Stomach smooth muscle (tissue), 2 donors: ENCODE results near the gene HBP1.
"Not testable (repeated sequence)": the region's sequence is repeated elsewhere in the genome, so short reads cannot be mapped to it uniquely, and the experiment has no call there.

Source experiments
- H3K27ac ChIP-seq: one replicate; pipeline ENCODE4 v1.7.0; 2013; ENCODE audit warnings: mild to moderate bottlenecking, low read length, inconsistent platforms
- H3K27me3 ChIP-seq, 2 donors: one replicate each; pipeline ENCODE4 v1.7.0; 2013; ENCODE audit warnings: low read length in 2 of 2; ENCODE audit not compliant: insufficient read depth in 2 of 2, control insufficient read depth in 1 of 2
- H3K36me3 ChIP-seq, 2 donors: one replicate each; pipeline ENCODE4 v1.7.0; 2013; ENCODE audit warnings: low read length in 2 of 2; ENCODE audit not compliant: control insufficient read depth in 2 of 2, insufficient read depth in 2 of 2
- H3K4me1 ChIP-seq: one replicate; pipeline ENCODE4 v1.7.0; 2013; ENCODE audit warnings: low read length; ENCODE audit not compliant: control insufficient read depth, insufficient read depth
- H3K4me3 ChIP-seq, 2 donors: one replicate each; pipeline ENCODE4 v1.7.0; 2013; ENCODE audit warnings: low read length in 2 of 2
- H3K9ac ChIP-seq, 2 donors: one replicate each; pipeline ENCODE4 v1.7.0; 2013; ENCODE audit warnings: low read length in 2 of 2, mild to moderate bottlenecking in 1 of 2
- H3K9me3 ChIP-seq, 2 donors: one replicate each; pipeline ENCODE4 v1.7.0; 2013; ENCODE audit warnings: low read length in 2 of 2; ENCODE audit not compliant: control insufficient read depth in 2 of 2
- donor health status: healthy.
- donor health status: Pancreatic carcinoma.

The HBP1 gene

DNA sequence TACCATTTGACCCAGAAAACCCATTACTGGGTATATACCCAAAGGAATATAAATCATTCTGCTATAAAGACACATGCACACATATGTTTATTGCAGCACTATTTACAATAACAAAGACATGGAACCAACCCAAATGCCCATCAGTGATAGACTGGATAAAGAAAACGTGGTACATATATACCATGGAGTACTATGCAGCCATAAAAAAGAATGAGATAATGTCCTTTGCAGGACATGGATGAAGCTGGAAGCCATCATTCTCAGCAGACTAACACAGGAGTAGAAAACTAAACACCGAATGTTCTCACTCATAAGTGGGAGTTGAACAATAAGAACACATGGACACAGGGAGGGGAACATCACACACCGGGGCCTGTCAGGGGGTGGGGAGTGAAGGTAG, 13.1 kb upstream of the HBP1 start:
- peaks cover 0 to 19% of the 10 kb centered on the region in 2 donors for H3K36me3 ChIP-seq
- not testable (repeated sequence) for H3K27ac ChIP-seq

DNA sequence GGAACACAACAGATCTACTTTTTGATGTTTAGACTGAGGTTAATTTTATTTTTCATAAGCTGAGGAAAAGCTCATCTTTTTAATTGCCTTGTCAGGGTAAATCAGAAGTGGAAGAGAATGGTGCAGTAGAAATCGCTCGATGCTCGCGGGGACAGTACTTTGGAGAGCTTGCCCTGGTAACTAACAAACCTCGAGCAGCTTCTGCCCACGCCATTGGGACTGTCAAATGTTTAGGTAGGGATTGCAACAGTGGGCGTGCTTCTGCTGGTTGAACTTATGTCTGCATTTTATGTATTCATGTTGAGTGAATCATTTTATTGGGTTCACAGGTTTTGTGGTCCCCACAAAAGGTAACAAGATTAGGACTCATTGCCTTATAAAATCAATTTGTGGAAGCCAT, 11.7 kb upstream of the HBP1 start:
- Histone ChIP-seq H3K4me3 (no peak overlapping the region), H3K27ac (no peak overlapping the region), H3K4me1 (no peaks in the 10 kb centered on the region), H3K9ac (no peak overlapping the region), H3K9me3 (no peaks in the 10 kb centered on the region), H3K27me3 (no peaks in the 10 kb centered on the region), H3K36me3 (peaks cover 0 to 17% of the 10 kb centered on the region in 2 donors)

More for the DNA sequence above, 13.1 kb upstream of the HBP1 start:
- H3K9me3 ChIP-seq, H3K4me3 ChIP-seq, H3K27me3 ChIP-seq, H3K4me1 ChIP-seq, H3K9ac ChIP-seq: not testable (repeated sequence)

DNA sequence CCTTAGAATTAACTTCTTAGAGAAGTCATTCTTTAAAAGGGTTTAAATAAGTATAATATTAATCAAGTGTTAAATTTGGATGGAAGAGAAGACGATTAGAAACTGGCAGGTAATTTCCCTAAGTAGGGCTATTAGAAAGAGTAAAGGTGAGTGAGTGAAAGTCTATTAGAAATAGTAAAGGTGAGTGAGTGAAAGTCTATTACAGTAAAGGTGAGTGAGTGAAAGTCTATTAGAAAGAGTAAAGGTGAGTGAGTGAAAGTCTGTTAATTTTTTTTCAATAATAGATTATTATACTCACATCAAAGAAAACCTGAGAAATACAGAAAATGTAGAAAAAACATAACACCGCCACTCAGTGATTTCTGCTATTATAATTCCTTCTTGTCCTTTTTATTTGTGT, 10.8 kb upstream of the HBP1 start:
- H3K4me1 ChIP-seq = no peaks in the 10 kb centered on the region
- H3K9ac ChIP-seq = no peak overlapping the region
- no peaks in the 10 kb centered on the region for H3K9me3 ChIP-seq
- H3K36me3 ChIP-seq = peaks cover 0 to 14% of the 10 kb centered on the region in 2 donors
- H3K27me3 ChIP-seq = no peaks in the 10 kb centered on the region
- H3K27ac ChIP-seq = no peak overlapping the region
- H3K4me3 ChIP-seq = no peak overlapping the region

DNA sequence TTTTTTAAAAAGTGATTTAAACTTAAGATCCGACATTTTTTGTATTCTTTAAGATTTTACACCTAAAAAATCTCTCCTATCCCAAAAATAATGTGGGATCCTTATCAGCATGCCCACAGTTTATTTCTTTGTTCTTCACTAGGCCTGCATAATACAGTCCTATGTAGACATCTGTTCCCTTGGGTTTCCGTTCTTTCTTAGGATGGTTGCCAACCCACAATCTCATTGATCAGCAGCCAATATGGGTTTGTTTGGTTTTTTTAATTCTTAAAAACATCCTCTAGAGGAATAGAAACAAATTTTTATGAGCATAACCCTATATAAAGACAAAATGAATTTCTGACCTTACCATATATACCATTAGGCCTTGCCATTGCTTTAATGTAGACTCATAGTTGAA, 8.4 kb upstream of the HBP1 start:
- Histone ChIP-seq H3K27me3 (no peaks in the 10 kb centered on the region), H3K9ac (no peak overlapping the region), H3K27ac (no peak overlapping the region), H3K36me3 (peaks cover 0 to 14% of the 10 kb centered on the region in 2 donors), H3K4me3 (no peak overlapping the region), H3K4me1 (no peaks in the 10 kb centered on the region), H3K9me3 (no peaks in the 10 kb centered on the region)

DNA sequence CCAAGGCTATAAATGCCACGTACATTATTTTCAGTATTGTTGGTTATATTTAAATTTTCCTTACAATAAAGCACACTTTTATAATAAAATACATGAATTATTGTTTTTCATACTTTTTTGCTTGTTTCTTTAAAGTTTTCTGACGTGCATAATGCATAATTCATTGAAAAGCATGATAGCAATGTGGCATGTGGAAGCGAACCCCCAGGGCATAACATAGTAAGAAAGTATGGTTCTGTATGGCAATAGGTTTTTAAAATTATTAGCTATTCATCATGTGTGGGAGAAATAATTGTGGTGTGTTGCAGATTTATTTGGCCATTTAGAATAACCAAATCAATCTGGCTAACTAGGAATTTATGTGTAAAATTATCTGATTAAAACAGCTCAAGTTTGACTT, 7.4 kb upstream of the HBP1 start:
- no peaks in the 10 kb centered on the region for H3K4me1 ChIP-seq
- H3K9ac ChIP-seq = no peak overlapping the region
- H3K4me3 ChIP-seq = no peak overlapping the region
- H3K27me3 ChIP-seq = no peaks in the 10 kb centered on the region
- H3K27ac ChIP-seq = no peak overlapping the region
- H3K9me3 ChIP-seq = no peaks in the 10 kb centered on the region
- H3K36me3 ChIP-seq = peaks cover 0 to 14% of the 10 kb centered on the region in 2 donors

DNA sequence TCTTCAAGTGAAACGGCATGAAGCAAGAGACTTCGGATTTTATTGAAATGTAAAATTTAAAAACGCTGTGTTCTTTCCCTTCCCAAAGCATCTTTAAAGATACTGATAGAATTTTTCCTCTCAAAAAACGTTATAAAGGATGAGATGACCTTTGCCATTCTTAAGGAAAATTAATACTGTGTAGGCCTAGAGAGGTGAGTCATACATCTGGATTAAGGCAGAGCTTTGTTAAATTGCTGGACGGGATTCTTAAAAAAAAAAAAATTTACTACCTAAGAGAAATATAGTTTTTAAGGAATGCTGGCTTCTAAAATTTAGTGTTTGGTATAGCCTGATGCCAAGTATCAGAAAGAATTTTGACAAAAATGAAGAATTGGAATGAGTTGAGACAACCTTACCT, 6.3 kb upstream of the HBP1 start:
- Histone ChIP-seq H3K27ac (no peak overlapping the region), H3K27me3 (no peaks in the 10 kb centered on the region), H3K9ac (no peak overlapping the region), H3K4me1 (no peaks in the 10 kb centered on the region), H3K4me3 (no peak overlapping the region), H3K36me3 (peaks cover 0 to 8% of the 10 kb centered on the region in 2 donors), H3K9me3 (no peaks in the 10 kb centered on the region)

DNA sequence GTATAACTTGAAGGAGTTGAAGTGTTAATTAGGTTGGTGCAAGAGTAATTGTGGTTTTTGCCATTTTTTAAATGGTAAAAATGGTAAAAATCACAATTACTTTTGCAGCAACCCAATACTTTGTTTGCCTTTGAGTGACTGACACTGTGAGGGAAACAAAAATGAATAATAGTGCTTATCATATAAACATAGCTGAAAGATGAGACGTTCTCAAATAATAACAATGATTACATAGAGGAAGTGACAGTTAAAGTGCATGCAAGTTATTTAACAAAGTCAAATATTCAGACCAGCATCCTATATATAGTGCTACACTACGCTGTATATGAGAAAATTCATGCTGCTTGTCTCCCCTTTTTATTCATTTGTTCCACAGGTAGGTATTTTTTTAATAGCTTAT, 4.7 kb upstream of the HBP1 start:
- H3K27me3 ChIP-seq = no peaks in the 10 kb centered on the region
- no peak overlapping the region for H3K4me3 ChIP-seq
- H3K36me3 ChIP-seq = peaks cover 0 to 8% of the 10 kb centered on the region in 2 donors
- H3K9ac ChIP-seq = no peak overlapping the region
- H3K9me3 ChIP-seq = no peaks in the 10 kb centered on the region
- H3K4me1 ChIP-seq = no peaks in the 10 kb centered on the region
- no peak overlapping the region for H3K27ac ChIP-seq

DNA sequence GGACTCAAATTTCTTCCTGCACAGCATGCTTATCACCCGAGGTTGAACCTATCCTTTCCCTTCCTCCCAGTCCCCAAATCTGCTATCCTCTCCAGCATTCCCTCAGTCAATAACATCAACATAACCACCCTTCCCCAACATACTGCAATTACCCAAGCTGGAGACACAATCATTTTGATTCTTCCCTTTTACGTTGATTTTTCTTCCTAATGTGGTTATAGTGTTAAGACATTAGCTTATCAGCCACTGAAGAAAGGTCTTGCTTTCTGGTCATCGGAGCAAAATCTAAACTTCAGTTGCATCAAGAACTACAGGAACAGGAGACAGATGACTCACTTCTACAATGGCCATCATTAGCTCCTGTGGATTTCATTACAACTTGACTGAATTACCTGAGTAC, 3.5 kb upstream of the HBP1 start:
- Histone ChIP-seq H3K9me3 (no peaks in the 10 kb centered on the region), H3K27ac (no peak overlapping the region), H3K9ac (no peak overlapping the region), H3K4me1 (peaks cover 1% of the 10 kb centered on the region), H3K4me3 (no peak overlapping the region), H3K36me3 (peaks cover 0 to 3% of the 10 kb centered on the region in 2 donors), H3K27me3 (no peaks in the 10 kb centered on the region)

DNA sequence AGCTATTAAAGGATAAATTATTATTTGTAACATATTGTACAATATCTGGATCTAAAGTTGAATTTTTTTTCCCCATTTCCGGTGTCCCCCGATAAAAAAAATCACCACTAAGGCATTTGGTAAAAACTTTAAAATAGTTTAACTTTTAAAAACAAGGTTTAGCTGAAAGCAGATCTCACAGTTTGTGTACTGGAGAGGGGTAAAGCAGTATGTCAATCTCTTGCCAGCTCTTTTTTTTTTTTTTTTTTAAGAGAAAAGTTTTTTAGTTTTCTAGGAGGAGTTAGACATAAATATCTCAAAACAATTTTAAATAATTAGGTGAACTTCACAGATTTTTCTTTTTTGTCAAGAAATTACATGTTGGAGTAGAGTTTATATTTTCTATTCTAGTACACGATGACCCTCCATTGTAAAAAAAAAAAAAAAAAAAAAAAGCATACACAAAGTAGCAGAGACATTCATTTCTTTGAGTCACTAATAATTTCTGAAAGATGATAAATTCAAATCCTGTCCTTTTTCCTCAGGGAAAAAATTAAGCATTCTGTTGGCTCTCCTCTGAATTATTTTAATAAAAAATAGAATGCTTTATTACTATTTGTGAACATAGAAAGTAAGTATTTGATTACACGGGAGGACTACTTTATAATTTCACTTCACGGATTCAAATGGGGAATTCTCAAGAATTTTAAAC, 1.9 kb upstream of the HBP1 start:
- Histone ChIP-seq H3K36me3 (no peaks in the 10 kb centered on the region), H3K27me3 (no peaks in the 10 kb centered on the region), H3K4me3 (peak overlapping the region; percentile 88 to 89), H3K27ac (peak overlapping the region; percentile 98), H3K9ac (peak overlapping the region; percentile 83 to 92), H3K9me3 (no peaks in the 10 kb centered on the region), H3K4me1 (peaks cover 3% of the 10 kb centered on the region)

DNA sequence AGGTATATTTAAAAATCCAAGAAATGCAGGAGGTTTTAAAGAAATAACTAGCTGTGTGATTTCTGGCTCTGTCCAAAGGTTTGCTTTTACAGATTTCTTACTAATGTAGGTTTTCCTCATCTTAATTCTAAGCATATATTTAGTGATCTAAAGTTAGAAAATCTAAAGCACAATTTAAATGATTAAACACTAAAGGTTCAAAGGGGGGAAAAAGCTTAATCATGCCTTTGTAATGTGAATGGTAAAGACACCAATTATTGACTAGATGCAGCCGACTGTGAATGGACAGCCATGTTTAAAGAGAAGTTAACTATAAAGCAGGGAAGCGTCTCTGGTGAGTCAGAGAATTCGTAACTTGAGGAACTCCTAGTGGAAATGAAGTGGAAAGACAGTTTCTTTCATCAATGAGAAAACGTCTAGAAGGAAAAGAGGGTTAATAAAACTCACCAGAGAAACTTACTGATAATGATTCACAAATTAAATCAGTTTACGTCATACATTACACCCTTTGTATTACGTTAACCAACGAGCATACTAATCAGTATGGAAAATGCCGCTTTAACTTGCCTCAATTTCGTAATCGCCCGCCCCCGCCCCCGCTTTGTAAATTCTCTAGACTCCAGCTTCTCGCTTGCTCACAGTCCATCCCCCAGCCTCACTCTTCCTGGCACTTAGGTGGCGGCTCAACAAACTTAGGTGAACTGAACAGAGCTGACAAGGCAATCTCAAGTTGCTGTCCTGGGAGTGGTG, 1.1 kb upstream of the HBP1 start:
- Histone ChIP-seq H3K36me3 (no peaks in the 10 kb centered on the region), H3K9ac (peak overlapping the region; percentile 83 to 92), H3K27ac (peak overlapping the region; percentile 98), H3K4me1 (peaks cover 3% of the 10 kb centered on the region), H3K9me3 (no peaks in the 10 kb centered on the region), H3K27me3 (no peaks in the 10 kb centered on the region), H3K4me3 (peak overlapping the region; percentile 88 to 89)
